ENCODE measurements around the gene SOCS7.
A peak's percentile ranks its signal among the peaks of the same experiment; 100 is the strongest.

Gene SOCS7

GRCh38 chr17:38329284-38329683 is 22.4 kb upstream of the SOCS7 start:
- no peak overlapping the region for H3K27ac ChIP-seq
- DNase-seq (ENCODE audit: low spot score), result peak; percentile 53

GRCh38 chr17:38329808-38330730 is 21.6 kb upstream of the SOCS7 start:
- no peak overlapping the region for H3K4me3 ChIP-seq
- no peak for TF ChIP-seq CTCF (IDR thresholded peaks at IDR 0.05)
- DNase-seq (ENCODE audit: low spot score), result no peak
- H3K27ac ChIP-seq, result no peak overlapping the region

More at GRCh38 chr17:38329284-38329683, 22.4 kb upstream of the SOCS7 start:
- TF ChIP-seq CTCF (IDR thresholded peaks at IDR 0.05), result no peak
- no peak overlapping the region for H3K4me3 ChIP-seq

- no peak for TF ChIP-seq CTCF (IDR thresholded peaks at IDR 0.05)
- no peak for DNase-seq (ENCODE audit: low spot score)
- Histone ChIP-seq H3K4me3 (no peak overlapping the region), H3K27ac (no peak overlapping the region)
These were observed 20.7 kb upstream of the SOCS7 start for GRCh38 chr17:38330941-38331411.

GRCh38 chr17:38332735-38333134 is 18.9 kb upstream of the SOCS7 start:
- Histone ChIP-seq H3K4me3 (no peak overlapping the region), H3K27ac (no peak overlapping the region)
- no peak for TF ChIP-seq CTCF (IDR thresholded peaks at IDR 0.05)
- no peak for DNase-seq (ENCODE audit: low spot score)

- TF ChIP-seq CTCF (IDR thresholded peaks at IDR 0.05), result no peak
- no peak overlapping the region for H3K27ac ChIP-seq
- no peak overlapping the region for H3K4me3 ChIP-seq
- no peak for DNase-seq (ENCODE audit: low spot score)
These were observed 17.9 kb upstream of the SOCS7 start for GRCh38 chr17:38333635-38334295.

GRCh38 chr17:38334480-38335364 is 16.9 kb upstream of the SOCS7 start:
- TF ChIP-seq CTCF (IDR thresholded peaks at IDR 0.05), result no peak
- H3K27ac ChIP-seq, result no peak overlapping the region
- DNase-seq (ENCODE audit: low spot score), result no peak
- H3K4me3 ChIP-seq, result no peak overlapping the region
